GM12878 (cell line): ENCODE measurements around the gene PTBP3. TPM values are rescaled to one million over a fixed set of nuclear protein-coding genes. Genes with fewer than 3 reads are reported as not detected.

Source experiments
- ATAC-seq: fragments of 200-7000 bp; cut with Tn5 transposase; 3 replicates; pipeline ENCODE4 v1.9.1; 2020; ENCODE audit warnings: mild to moderate bottlenecking, moderate library complexity
- BruUV-seq: library from RNA; stranded (reverse); fragments of 400-500 nt; replicated peaks from 2 replicates; lab custom pipeline; 2021; lab: Mats Ljungman, UMichigan
- CTCF ChIA-PET: fragments of 300-600 bp; sonication (Branson Sonifier 250); formaldehyde crosslinking; extraction: SDS; loops from one replicate; lab custom pipeline; 2021; ENCODE audit warnings: inconsistent platforms; lab: Yijun Ruan, JAX
- POLR2A ChIA-PET: fragments of 350-600 bp; formaldehyde crosslinking; extraction: SDS; loops from one replicate; lab custom pipeline; 2021; ENCODE audit warnings: inconsistent platforms; lab: Charles Lee
- RAD21 ChIA-PET: fragments of 300-600 bp; sonication (Branson Sonifier 250); formaldehyde crosslinking; loops from one replicate; lab custom pipeline; 2023; ENCODE audit warnings: antibody characterized with exemption; ENCODE audit not compliant: unreplicated experiment; lab: Charles Lee
- SMC1A ChIA-PET: fragments of 300-600 bp; sonication (Branson Sonifier 250); formaldehyde crosslinking; loops from one replicate; lab custom pipeline; 2023; ENCODE audit not compliant: unreplicated experiment, uncharacterized antibody; lab: Charles Lee
- DNase-seq: peaks from one replicate; pipeline ENCODE4 v3.0.0-alpha.2; 2011; ENCODE audit warnings: low read depth, low spot score
- FAIRE-seq: peaks from 3 replicates; lab custom pipeline; 2011; peaks lifted over from hg19 to GRCh38; lab: Jason Lieb, UNC
- H2AFZ ChIP-seq: 2 replicates; pipeline ENCODE4 v1.6.0; 2011; ENCODE audit warnings: low read depth, low read length, control low read depth; ENCODE audit not compliant: control insufficient read depth
- H3K27ac ChIP-seq: 2 replicates; pipeline ENCODE4 v1.5.1; 2011; ENCODE audit warnings: control low read depth; ENCODE audit not compliant: control insufficient read depth, insufficient read depth
- H3K27me3 ChIP-seq, 2 experiments: replicated peaks in 1 of 2; 2 replicates each; pipeline versions ENCODE4 v1.6.0 to v1.6.1; 2011; ENCODE audit warnings: low read length in 1 of 2; ENCODE audit not compliant: control insufficient read depth in 2 of 2, insufficient read depth in 2 of 2
- H3K36me3 ChIP-seq, 2 experiments: 2 replicates each; pipeline ENCODE4 v1.5.1; 2011; ENCODE audit warnings: low read length in 1 of 2; ENCODE audit not compliant: control insufficient read depth in 2 of 2, insufficient read depth in 2 of 2
- H3K4me1 ChIP-seq: 2 replicates; pipeline ENCODE4 v1.6.1; 2011; ENCODE audit warnings: mild to moderate bottlenecking, low read length, moderate library complexity, mixed read lengths; ENCODE audit not compliant: control insufficient read depth, insufficient read depth
- H3K4me2 ChIP-seq: 2 replicates; pipeline ENCODE4 v1.6.0; 2011; ENCODE audit warnings: control low read depth; ENCODE audit not compliant: control insufficient read depth, insufficient read depth
- H3K4me3 ChIP-seq: fragments of 200-600 bp; sonication (generic); 2 replicates; pipeline ENCODE4 v1.5.1; 2016
- H3K79me2 ChIP-seq: 2 replicates; pipeline ENCODE4 v1.6.0; 2011; ENCODE audit warnings: low read length; ENCODE audit not compliant: control insufficient read depth, insufficient read depth
- H3K9ac ChIP-seq: 2 replicates; pipeline ENCODE4 v1.8.0; 2011; ENCODE audit warnings: low read length, control low read depth, mixed read lengths; ENCODE audit not compliant: control insufficient read depth, insufficient read depth
- H3K9me3 ChIP-seq: replicated peaks from 3 replicates; pipeline ENCODE4 v1.5.1; 2011; ENCODE audit warnings: mild to moderate bottlenecking, low read length; ENCODE audit not compliant: control insufficient read depth, insufficient read depth
- H4K20me1 ChIP-seq: 2 replicates; pipeline ENCODE4 v1.6.0; 2011; ENCODE audit not compliant: control insufficient read depth, insufficient read depth
- EP300 ChIP-seq, 2 experiments: fragments of 150-350 bp in 1 of 2; IDR thresholded peaks; 2 replicates each; pipeline ENCODE4 v1.6.1; 2011 to 2012; ENCODE audit warnings: low read depth in 2 of 2, low read length in 2 of 2, borderline replicate concordance in 1 of 2, improper control_type of control experiment in 1 of 2, inconsistent platforms in 1 of 2; ENCODE audit not compliant: control insufficient read depth in 1 of 2
- POLR2A ChIP-seq: IDR thresholded peaks from 2 replicates; pipeline ENCODE4 v1.6.1; 2011; ENCODE audit warnings: low read depth, mild to moderate bottlenecking, low read length
- SPI1 ChIP-seq: IDR thresholded peaks from 2 replicates; pipeline ENCODE4 v1.6.1; 2011; ENCODE audit warnings: low read depth, mild to moderate bottlenecking, low read length, moderate library complexity, borderline replicate concordance; ENCODE audit not compliant: insufficient read depth
- STAT1 ChIP-seq: fragments of 450-650 bp; conservative IDR thresholded peaks from 2 replicates; pipeline ENCODE4 v1.6.1; 2014; ENCODE audit warnings: antibody characterized with exemption, mild to moderate bottlenecking
- YY1 ChIP-seq: IDR thresholded peaks from 2 replicates; pipeline ENCODE4 v1.6.1; 2011; ENCODE audit warnings: low read depth, mild to moderate bottlenecking, low read length
- WGBS: methylation state at CpG from one replicate; pipeline ENCODE4 v1.1.6; 2016; ENCODE audit warnings: low lambda C conversion rate; ENCODE audit not compliant: insufficient replicate concordance, insufficient coverage; ENCODE audit errors: missing lambda C conversion rate; 5-methylcytosine and 5-hydroxymethylcytosine counted together
- in situ Hi-C: fragments of 300-500 bp; cut with MboI; formaldehyde crosslinking; loops from 9 replicates; pipeline ENCODE4 v1.14.3; 2018; ENCODE audit warnings: mixed read lengths
- intact Hi-C: fragments of 100-400 bp; cut with micrococcal nuclease; formaldehyde crosslinking; loops from one replicate; pipeline ENCODE4 v1.14.2; 2022; ENCODE audit not compliant: unreplicated experiment
- polyA plus RNA-seq, 11 experiments: library from polyadenylated mRNA; depleted of rRNA in 4 of 11; unstranded in 6 of 11; stranded (reverse) in 5 of 11; fragments of >200 nt; fragmentation: Nextera tagmentation in 4 of 11; fragmentation: Illumina TruSeq in 1 of 11; extraction: Ambion mirVana in 4 of 11; extraction: Trizol in 1 of 11; gene quantifications; 1 replicate in 1 of 11; 2 replicates in 10 of 11; pipeline versions ENCODE4 v1.2.1 to v1.2.3, GENCODE V29; 2011 to 2016; ENCODE audit warnings: inconsistent platforms in 2 of 11, missing spikeins in 2 of 11, low read depth in 1 of 11
- total RNA-seq, 4 experiments: library from RNA; depleted of rRNA in 3 of 4; stranded (reverse); fragments of >200 nt in 3 of 4; fragmentation: Illumina TruSeq in 1 of 4; extraction: Trizol in 1 of 4; gene quantifications; 2 replicates each; pipeline versions ENCODE4 v1.2.1 to v1.2.3, GENCODE V29; 2013 to 2021
- TF ChIP-seq, protein P1 (sequence below): IDR thresholded peaks from 2 replicates; pipeline ENCODE4 v1.6.1; 2012; ENCODE audit warnings: low read depth, low read length, improper control_type of control experiment
- TF ChIP-seq, protein P2 (sequence below): fragments of 450-650 bp; IDR thresholded peaks from 2 replicates; pipeline ENCODE4 v1.6.1; 2017; ENCODE audit warnings: mild to moderate bottlenecking, moderate library complexity
- TF ChIP-seq, protein P3 (sequence below): fragments of 450-650 bp; IDR thresholded peaks from 2 replicates; pipeline ENCODE4 v1.6.1; 2017; ENCODE audit warnings: low read depth, mild to moderate bottlenecking, moderate library complexity
- TF ChIP-seq, protein P4 (sequence below): IDR thresholded peaks from 2 replicates; pipeline ENCODE4 v1.6.1; 2011; ENCODE audit warnings: low read depth, mild to moderate bottlenecking, low read length, moderate library complexity, borderline replicate concordance; ENCODE audit errors: extremely low read depth

PTBP3 gene
- total and polyA plus RNA-seq, 10 of the 15 experiments (the other 5 are each of a cell fraction or from before 2014, with no cell fraction given): 12.5 to 104 (median 52.7) TPM

DNA sequence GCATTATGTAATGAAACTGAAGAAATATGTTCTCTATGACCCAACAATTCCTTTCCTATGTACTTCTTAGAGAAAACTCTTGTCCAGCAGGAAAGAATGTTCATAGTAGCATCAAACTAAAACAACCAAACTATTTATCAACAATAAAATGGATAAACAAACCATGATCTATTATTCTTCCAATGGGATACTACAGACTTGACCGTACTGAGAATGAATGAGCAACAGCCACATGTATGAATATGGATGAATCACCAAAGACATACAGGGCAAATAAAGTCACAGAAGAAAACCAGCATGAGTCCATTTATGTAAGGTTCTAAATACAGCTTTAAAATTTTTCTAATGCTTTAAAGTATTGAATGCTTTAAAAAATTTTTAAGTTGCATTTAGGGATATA lies 84.7 kb downstream of the PTBP3 start:
- Histone ChIP-seq H3K27me3 (no peaks in the 10 kb centered on the region), H3K27ac (peak overlapping the region; percentile 21; the same call in 1 of the 2 replicates), H2AFZ (no peak overlapping the region), H3K9me3 (no peaks in the 10 kb centered on the region), H4K20me1 (no peaks in the 10 kb centered on the region), H3K79me2 (no peaks in the 10 kb centered on the region; the same call in 1 of the 2 replicates), H3K4me2 (peak overlapping the region; percentile 47; the same call in 1 of the 2 replicates), H3K4me3 (no peak overlapping the region; the same call in 1 of the 2 replicates), H3K4me1 (peaks cover 15% of the 10 kb centered on the region), H3K36me3 (peaks cover 3 to 4% of the 10 kb centered on the region in 2 experiments; a peak in 3 of 4 replicates), H3K9ac (no peak overlapping the region)
- ChIA-PET RAD21 (no interaction called here), SMC1A (interaction anchor here (0.7 to 2.0 kb wide), 3 partner anchors 10 to 127 kb away, joined by 3 to 7 read pairs (median 4); no protein-coding TSS in a partner anchor), CTCF (interaction anchor here (1.4 kb wide), 1 partner anchor 10 kb away, joined by 3 read pairs; no protein-coding TSS in a partner anchor), POLR2A (no interaction called here)
- TF ChIP-seq, protein P1, sequence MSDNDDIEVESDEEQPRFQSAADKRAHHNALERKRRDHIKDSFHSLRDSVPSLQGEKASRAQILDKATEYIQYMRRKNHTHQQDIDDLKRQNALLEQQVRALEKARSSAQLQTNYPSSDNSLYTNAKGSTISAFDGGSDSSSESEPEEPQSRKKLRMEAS: no peak
- no peak for TF ChIP-seq EP300 (IDR thresholded peaks at IDR 0.05; ENCODE audit: borderline replicate concordance in 1 of 2, control insufficient read depth in 1 of 2, low read depth in 2 of 2, low read length in 2 of 2)
- TF ChIP-seq, protein P2, sequence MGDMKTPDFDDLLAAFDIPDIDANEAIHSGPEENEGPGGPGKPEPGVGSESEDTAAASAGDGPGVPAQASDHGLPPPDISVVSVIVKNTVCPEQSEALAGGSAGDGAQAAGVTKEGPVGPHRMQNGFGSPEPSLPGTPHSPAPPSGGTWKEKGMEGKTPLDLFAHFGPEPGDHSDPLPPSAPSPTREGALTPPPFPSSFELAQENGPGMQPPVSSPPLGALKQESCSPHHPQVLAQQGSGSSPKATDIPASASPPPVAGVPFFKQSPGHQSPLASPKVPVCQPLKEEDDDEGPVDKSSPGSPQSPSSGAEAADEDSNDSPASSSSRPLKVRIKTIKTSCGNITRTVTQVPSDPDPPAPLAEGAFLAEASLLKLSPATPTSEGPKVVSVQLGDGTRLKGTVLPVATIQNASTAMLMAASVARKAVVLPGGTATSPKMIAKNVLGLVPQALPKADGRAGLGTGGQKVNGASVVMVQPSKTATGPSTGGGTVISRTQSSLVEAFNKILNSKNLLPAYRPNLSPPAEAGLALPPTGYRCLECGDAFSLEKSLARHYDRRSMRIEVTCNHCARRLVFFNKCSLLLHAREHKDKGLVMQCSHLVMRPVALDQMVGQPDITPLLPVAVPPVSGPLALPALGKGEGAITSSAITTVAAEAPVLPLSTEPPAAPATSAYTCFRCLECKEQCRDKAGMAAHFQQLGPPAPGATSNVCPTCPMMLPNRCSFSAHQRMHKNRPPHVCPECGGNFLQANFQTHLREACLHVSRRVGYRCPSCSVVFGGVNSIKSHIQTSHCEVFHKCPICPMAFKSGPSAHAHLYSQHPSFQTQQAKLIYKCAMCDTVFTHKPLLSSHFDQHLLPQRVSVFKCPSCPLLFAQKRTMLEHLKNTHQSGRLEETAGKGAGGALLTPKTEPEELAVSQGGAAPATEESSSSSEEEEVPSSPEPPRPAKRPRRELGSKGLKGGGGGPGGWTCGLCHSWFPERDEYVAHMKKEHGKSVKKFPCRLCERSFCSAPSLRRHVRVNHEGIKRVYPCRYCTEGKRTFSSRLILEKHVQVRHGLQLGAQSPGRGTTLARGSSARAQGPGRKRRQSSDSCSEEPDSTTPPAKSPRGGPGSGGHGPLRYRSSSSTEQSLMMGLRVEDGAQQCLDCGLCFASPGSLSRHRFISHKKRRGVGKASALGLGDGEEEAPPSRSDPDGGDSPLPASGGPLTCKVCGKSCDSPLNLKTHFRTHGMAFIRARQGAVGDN: no peak
- TF ChIP-seq YY1: no peak
- TF ChIP-seq, protein P3, sequence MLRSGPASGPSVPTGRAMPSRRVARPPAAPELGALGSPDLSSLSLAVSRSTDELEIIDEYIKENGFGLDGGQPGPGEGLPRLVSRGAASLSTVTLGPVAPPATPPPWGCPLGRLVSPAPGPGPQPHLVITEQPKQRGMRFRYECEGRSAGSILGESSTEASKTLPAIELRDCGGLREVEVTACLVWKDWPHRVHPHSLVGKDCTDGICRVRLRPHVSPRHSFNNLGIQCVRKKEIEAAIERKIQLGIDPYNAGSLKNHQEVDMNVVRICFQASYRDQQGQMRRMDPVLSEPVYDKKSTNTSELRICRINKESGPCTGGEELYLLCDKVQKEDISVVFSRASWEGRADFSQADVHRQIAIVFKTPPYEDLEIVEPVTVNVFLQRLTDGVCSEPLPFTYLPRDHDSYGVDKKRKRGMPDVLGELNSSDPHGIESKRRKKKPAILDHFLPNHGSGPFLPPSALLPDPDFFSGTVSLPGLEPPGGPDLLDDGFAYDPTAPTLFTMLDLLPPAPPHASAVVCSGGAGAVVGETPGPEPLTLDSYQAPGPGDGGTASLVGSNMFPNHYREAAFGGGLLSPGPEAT: no peak
- TF ChIP-seq STAT1: no peak
- TF ChIP-seq SPI1: no peak
- TF ChIP-seq POLR2A: no peak
- TF ChIP-seq, protein P4, sequence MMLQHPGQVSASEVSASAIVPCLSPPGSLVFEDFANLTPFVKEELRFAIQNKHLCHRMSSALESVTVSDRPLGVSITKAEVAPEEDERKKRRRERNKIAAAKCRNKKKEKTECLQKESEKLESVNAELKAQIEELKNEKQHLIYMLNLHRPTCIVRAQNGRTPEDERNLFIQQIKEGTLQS: no peak
- 97% methylated on average over 1 of the region's 1 CpG for WGBS
- FAIRE-seq (no peak), ATAC-seq (no peak), DNase-seq (no peak)
- intact Hi-C loops (no loop called here), in situ Hi-C loops (no loop called here)
- no TSS peak for BruUV-seq
